ENCODE measurements around the gene MRGPRG. TPM values are rescaled to one million over a fixed set of nuclear protein-coding genes. Genes with fewer than 3 reads are reported as not detected.

MRGPRG gene
- total RNA-seq, 5 donors from 2014 or later (not counting 1 experiment from before 2014, with no cell fraction given) = not detected

- no peak overlapping the region for H3K27ac ChIP-seq (ENCODE audit: low read length)
- Mint-ChIP-seq H3K4me1 (no peaks in the 10 kb centered on the region), H3K27ac (no peak overlapping the region), H3K4me3 (no peak overlapping the region), H3K9me3 (peaks cover 2 to 13% (median 12%) of the 10 kb centered on the region in 3 donors), H3K27me3 (peaks cover 0 to 2% of the 10 kb centered on the region in 2 donors), H3K36me3 (no peaks in the 10 kb centered on the region)
- DNase-seq (no peak), ATAC-seq (replicated peaks in 1 of 4) (no peak)
- ChIA-PET POLR2A (no interaction called here), CTCF (no interaction called here)
- no peaks in the 10 kb centered on the region for H3K4me1 ChIP-seq (ENCODE audit: control insufficient read depth in 1 of 2, extremely low read depth in 1 of 2, insufficient read depth in 2 of 2, low read length in 2 of 2)
- H3K9me3 ChIP-seq = no peaks in the 10 kb centered on the region
- no CpG with 5 or more reads among the region's 5 CpGs for WGBS (ENCODE audit: insufficient coverage)
- no peak overlapping the region for H3K4me3 ChIP-seq (ENCODE audit: control insufficient read depth in 1 of 2, extremely low read depth in 1 of 2, low read length in 1 of 2)
- no peaks in the 10 kb centered on the region for H3K36me3 ChIP-seq (ENCODE audit: control insufficient read depth in 2 of 2, extremely low read depth in 1 of 2, insufficient read depth in 1 of 2, low read length in 1 of 2)
- H3K27me3 ChIP-seq (replicated peaks in 1 of 2; ENCODE audit: control insufficient read depth in 2 of 2, extremely low read depth in 1 of 2, insufficient read depth in 2 of 2, low read length in 1 of 2) = peaks cover 0 to 10% of the 10 kb centered on the region in 2 experiments
These were observed 37.7 kb downstream of the MRGPRG start for GRCh38 chr11:3180869-3181268.

GRCh38 chr11:3178349-3178748 is 40.3 kb downstream of the MRGPRG start:
- ChIA-PET POLR2A (interaction anchor here in 1 of 2 donors (0.7 kb wide), 1 partner anchor 174 kb away, joined by 3 read pairs; no protein-coding TSS in a partner anchor), CTCF (no interaction called here)
- no peaks in the 10 kb centered on the region for H3K36me3 ChIP-seq (ENCODE audit: control insufficient read depth in 2 of 2, extremely low read depth in 1 of 2, insufficient read depth in 1 of 2, low read length in 1 of 2)
- H3K4me1 ChIP-seq (ENCODE audit: control insufficient read depth in 1 of 2, extremely low read depth in 1 of 2, insufficient read depth in 2 of 2, low read length in 2 of 2) = no peaks in the 10 kb centered on the region
- Mint-ChIP-seq H3K9me3 (peaks cover 6 to 19% (median 16%) of the 10 kb centered on the region in 3 donors), H3K27me3 (peaks cover 5 to 8% of the 10 kb centered on the region in 2 donors), H3K27ac (no peak overlapping the region), H3K36me3 (no peaks in the 10 kb centered on the region), H3K4me3 (no peak overlapping the region), H3K4me1 (no peaks in the 10 kb centered on the region)
- WGBS (ENCODE audit: insufficient coverage) = no CpG with 5 or more reads among the region's 2 CpGs
- ATAC-seq (replicated peaks in 1 of 4) (no peak), DNase-seq (no peak)
- H3K27ac ChIP-seq (ENCODE audit: low read length) = no peak overlapping the region
- no peak overlapping the region for H3K4me3 ChIP-seq (ENCODE audit: control insufficient read depth in 1 of 2, extremely low read depth in 1 of 2, low read length in 1 of 2)
- H3K27me3 ChIP-seq (replicated peaks in 1 of 2; ENCODE audit: control insufficient read depth in 2 of 2, extremely low read depth in 1 of 2, insufficient read depth in 2 of 2, low read length in 1 of 2) = peaks cover 0 to 16% of the 10 kb centered on the region in 2 experiments
- H3K9me3 ChIP-seq = no peaks in the 10 kb centered on the region

- Histone ChIP-seq H3K27me3 (replicated peaks in 1 of 2; ENCODE audit: control insufficient read depth in 2 of 2, extremely low read depth in 1 of 2, insufficient read depth in 2 of 2, low read length in 1 of 2) (peaks cover 0 to 15% of the 10 kb centered on the region in 2 experiments), H3K36me3 (ENCODE audit: control insufficient read depth in 2 of 2, extremely low read depth in 1 of 2, insufficient read depth in 1 of 2, low read length in 1 of 2) (no peaks in the 10 kb centered on the region), H3K27ac (ENCODE audit: low read length) (no peak overlapping the region), H3K4me3 (ENCODE audit: control insufficient read depth in 1 of 2, extremely low read depth in 1 of 2, low read length in 1 of 2) (no peak overlapping the region), H3K4me1 (ENCODE audit: control insufficient read depth in 1 of 2, extremely low read depth in 1 of 2, insufficient read depth in 2 of 2, low read length in 2 of 2) (no peaks in the 10 kb centered on the region), H3K9me3 (no peaks in the 10 kb centered on the region)
- no peak overlapping the region for H3K4me3 Mint-ChIP-seq
- no peak for ATAC-seq (replicated peaks in 1 of 4)
- POLR2A ChIA-PET = no interaction called here
- no peaks in the 10 kb centered on the region for H3K36me3 Mint-ChIP-seq
- no peaks in the 10 kb centered on the region for H3K4me1 Mint-ChIP-seq
- no peak overlapping the region for H3K27ac Mint-ChIP-seq
- 64% methylated on average over 2 of the region's 2 CpGs for WGBS (ENCODE audit: insufficient coverage)
- CTCF ChIA-PET = no interaction called here
- DNase-seq = no peak
- peaks cover 6 to 19% (median 16%) of the 10 kb centered on the region in 3 donors for H3K9me3 Mint-ChIP-seq
- peaks cover 5 to 8% of the 10 kb centered on the region in 2 donors for H3K27me3 Mint-ChIP-seq
These were observed 40.7 kb downstream of the MRGPRG start for GRCh38 chr11:3177931-3178330.

- Mint-ChIP-seq H3K4me3 (no peak overlapping the region), H3K36me3 (no peaks in the 10 kb centered on the region), H3K9me3 (peaks cover 6 to 19% (median 16%) of the 10 kb centered on the region in 3 donors), H3K27me3 (peaks cover 5 to 19% of the 10 kb centered on the region in 2 donors), H3K4me1 (peaks cover 0 to 5% (median 5%) of the 10 kb centered on the region in 3 donors), H3K27ac (no peak overlapping the region)
- no peak for DNase-seq
- Histone ChIP-seq H3K27ac (ENCODE audit: low read length) (no peak overlapping the region), H3K4me3 (ENCODE audit: control insufficient read depth in 1 of 2, extremely low read depth in 1 of 2, low read length in 1 of 2) (no peak overlapping the region), H3K36me3 (ENCODE audit: control insufficient read depth in 2 of 2, extremely low read depth in 1 of 2, insufficient read depth in 1 of 2, low read length in 1 of 2) (no peaks in the 10 kb centered on the region), H3K4me1 (ENCODE audit: control insufficient read depth in 1 of 2, extremely low read depth in 1 of 2, insufficient read depth in 2 of 2, low read length in 2 of 2) (peaks cover 4 to 11% of the 10 kb centered on the region in 2 experiments), H3K9me3 (no peaks in the 10 kb centered on the region), H3K27me3 (replicated peaks in 1 of 2; ENCODE audit: control insufficient read depth in 2 of 2, extremely low read depth in 1 of 2, insufficient read depth in 2 of 2, low read length in 1 of 2) (peaks cover 0 to 24% of the 10 kb centered on the region in 2 experiments)
- CTCF ChIA-PET = no interaction called here
- no peak for ATAC-seq (replicated peaks in 1 of 4)
- POLR2A ChIA-PET = no interaction called here
These were observed 42.1 kb downstream of the MRGPRG start for GRCh38 chr11:3176487-3176886.

GRCh38 chr11:3175194-3175593 is 43.4 kb downstream of the MRGPRG start:
- Mint-ChIP-seq H3K27ac (no peak overlapping the region), H3K4me1 (peaks cover under 1 to 10% (median 6%) of the 10 kb centered on the region in 3 donors), H3K27me3 (peaks cover 5 to 20% of the 10 kb centered on the region in 2 donors), H3K36me3 (no peaks in the 10 kb centered on the region), H3K9me3 (peaks cover 6 to 19% (median 16%) of the 10 kb centered on the region in 3 donors), H3K4me3 (no peak overlapping the region)
- no peaks in the 10 kb centered on the region for H3K9me3 ChIP-seq
- DNase-seq = no peak
- peaks cover 10 to 24% of the 10 kb centered on the region in 2 experiments for H3K4me1 ChIP-seq (ENCODE audit: control insufficient read depth in 1 of 2, extremely low read depth in 1 of 2, insufficient read depth in 2 of 2, low read length in 2 of 2)
- no peak overlapping the region for H3K27ac ChIP-seq (ENCODE audit: low read length)
- no peak for ATAC-seq (replicated peaks in 1 of 4)
- ChIA-PET POLR2A (no interaction called here), CTCF (no interaction called here)
- no peaks in the 10 kb centered on the region for H3K36me3 ChIP-seq (ENCODE audit: control insufficient read depth in 2 of 2, extremely low read depth in 1 of 2, insufficient read depth in 1 of 2, low read length in 1 of 2)
- H3K27me3 ChIP-seq (replicated peaks in 1 of 2; ENCODE audit: control insufficient read depth in 2 of 2, extremely low read depth in 1 of 2, insufficient read depth in 2 of 2, low read length in 1 of 2) = peaks cover 0 to 33% of the 10 kb centered on the region in 2 experiments
- H3K4me3 ChIP-seq (ENCODE audit: control insufficient read depth in 1 of 2, extremely low read depth in 1 of 2, low read length in 1 of 2) = no peak overlapping the region

GRCh38 chr11:3174387-3174786 is 44.2 kb downstream of the MRGPRG start:
- peaks cover 6 to 19% (median 16%) of the 10 kb centered on the region in 3 donors for H3K9me3 Mint-ChIP-seq
- H3K4me1 Mint-ChIP-seq = peaks cover 7 to 16% (median 13%) of the 10 kb centered on the region in 3 donors
- no peaks in the 10 kb centered on the region for H3K9me3 ChIP-seq
- peaks cover 11 to 32% of the 10 kb centered on the region in 2 experiments for H3K4me1 ChIP-seq (ENCODE audit: control insufficient read depth in 1 of 2, extremely low read depth in 1 of 2, insufficient read depth in 2 of 2, low read length in 2 of 2)
- H3K36me3 ChIP-seq (ENCODE audit: control insufficient read depth in 2 of 2, extremely low read depth in 1 of 2, insufficient read depth in 1 of 2, low read length in 1 of 2) = no peaks in the 10 kb centered on the region
- peaks cover 9 to 26% of the 10 kb centered on the region in 2 donors for H3K27me3 Mint-ChIP-seq
- H3K4me3 Mint-ChIP-seq = no peak overlapping the region
- no peak overlapping the region for H3K4me3 ChIP-seq (ENCODE audit: control insufficient read depth in 1 of 2, extremely low read depth in 1 of 2, low read length in 1 of 2)
- DNase-seq = no peak
- CTCF ChIA-PET = no interaction called here
- POLR2A ChIA-PET = no interaction called here
- 96% methylated on average over 3 of the region's 3 CpGs for WGBS (ENCODE audit: insufficient coverage)
- H3K27me3 ChIP-seq (replicated peaks in 1 of 2; ENCODE audit: control insufficient read depth in 2 of 2, extremely low read depth in 1 of 2, insufficient read depth in 2 of 2, low read length in 1 of 2) = peaks cover 0 to 42% of the 10 kb centered on the region in 2 experiments
- H3K27ac ChIP-seq (ENCODE audit: low read length) = no peak overlapping the region
- ATAC-seq (replicated peaks in 1 of 4) = no peak
- H3K36me3 Mint-ChIP-seq = no peaks in the 10 kb centered on the region
- no peak overlapping the region for H3K27ac Mint-ChIP-seq

- H3K4me3 ChIP-seq (ENCODE audit: control insufficient read depth in 1 of 2, extremely low read depth in 1 of 2, low read length in 1 of 2) = no peak overlapping the region
- H3K27ac Mint-ChIP-seq = no peak overlapping the region
- H3K4me1 Mint-ChIP-seq = peaks cover 11 to 21% (median 18%) of the 10 kb centered on the region in 3 donors
- DNase-seq (no peak), ATAC-seq (replicated peaks in 1 of 4) (no peak)
- H3K36me3 ChIP-seq (ENCODE audit: control insufficient read depth in 2 of 2, extremely low read depth in 1 of 2, insufficient read depth in 1 of 2, low read length in 1 of 2) = no peaks in the 10 kb centered on the region
- no peak overlapping the region for H3K4me3 Mint-ChIP-seq
- ChIA-PET POLR2A (no interaction called here), CTCF (no interaction called here)
- H3K27me3 Mint-ChIP-seq = peaks cover 9 to 32% of the 10 kb centered on the region in 2 donors
- no peak overlapping the region for H3K27ac ChIP-seq (ENCODE audit: low read length)
- peaks cover 0 to 47% of the 10 kb centered on the region in 2 experiments for H3K27me3 ChIP-seq (replicated peaks in 1 of 2; ENCODE audit: control insufficient read depth in 2 of 2, extremely low read depth in 1 of 2, insufficient read depth in 2 of 2, low read length in 1 of 2)
- WGBS (ENCODE audit: insufficient coverage) = 100% methylated on average over 2 of the region's 2 CpGs
- peaks cover 14 to 38% of the 10 kb centered on the region in 2 experiments for H3K4me1 ChIP-seq (ENCODE audit: control insufficient read depth in 1 of 2, extremely low read depth in 1 of 2, insufficient read depth in 2 of 2, low read length in 2 of 2)
- H3K36me3 Mint-ChIP-seq = no peaks in the 10 kb centered on the region
- no peaks in the 10 kb centered on the region for H3K9me3 ChIP-seq
- peaks cover 6 to 19% (median 16%) of the 10 kb centered on the region in 3 donors for H3K9me3 Mint-ChIP-seq
These were observed 44.8 kb downstream of the MRGPRG start for GRCh38 chr11:3173795-3174194.

Measured in T-cell (primary cell).